GM12801 (cell line): Measurements from ENCODE around the gene DLG2.

Source experiments
- TF ChIP-seq, protein P1 (sequence below): IDR thresholded peaks from one replicate; pipeline ENCODE4 v1.5.1; 2011; ENCODE audit warnings: control low read depth; ENCODE audit not compliant: insufficient read length; ENCODE audit errors: extremely low read depth

Gene DLG2

DNA sequence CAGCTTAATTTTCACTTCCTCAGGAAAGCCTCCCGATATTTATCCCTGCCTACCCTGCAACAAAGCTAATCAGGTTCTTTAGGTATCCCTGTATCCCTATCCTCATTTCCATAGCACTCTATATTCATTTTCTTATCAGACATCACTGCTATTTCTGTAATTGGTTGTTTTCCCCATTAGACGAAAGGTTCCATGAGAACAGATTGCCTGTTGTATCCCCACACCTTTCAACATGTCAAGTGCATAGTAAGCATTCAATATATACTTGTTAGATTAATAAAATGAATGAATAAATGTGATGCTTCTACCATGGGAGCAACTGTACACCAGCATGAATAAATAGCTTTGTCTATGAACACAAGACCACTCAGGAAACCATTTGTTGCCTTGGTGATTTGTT is 499.8 kb downstream of the DLG2 start:
- TF ChIP-seq, protein P1, sequence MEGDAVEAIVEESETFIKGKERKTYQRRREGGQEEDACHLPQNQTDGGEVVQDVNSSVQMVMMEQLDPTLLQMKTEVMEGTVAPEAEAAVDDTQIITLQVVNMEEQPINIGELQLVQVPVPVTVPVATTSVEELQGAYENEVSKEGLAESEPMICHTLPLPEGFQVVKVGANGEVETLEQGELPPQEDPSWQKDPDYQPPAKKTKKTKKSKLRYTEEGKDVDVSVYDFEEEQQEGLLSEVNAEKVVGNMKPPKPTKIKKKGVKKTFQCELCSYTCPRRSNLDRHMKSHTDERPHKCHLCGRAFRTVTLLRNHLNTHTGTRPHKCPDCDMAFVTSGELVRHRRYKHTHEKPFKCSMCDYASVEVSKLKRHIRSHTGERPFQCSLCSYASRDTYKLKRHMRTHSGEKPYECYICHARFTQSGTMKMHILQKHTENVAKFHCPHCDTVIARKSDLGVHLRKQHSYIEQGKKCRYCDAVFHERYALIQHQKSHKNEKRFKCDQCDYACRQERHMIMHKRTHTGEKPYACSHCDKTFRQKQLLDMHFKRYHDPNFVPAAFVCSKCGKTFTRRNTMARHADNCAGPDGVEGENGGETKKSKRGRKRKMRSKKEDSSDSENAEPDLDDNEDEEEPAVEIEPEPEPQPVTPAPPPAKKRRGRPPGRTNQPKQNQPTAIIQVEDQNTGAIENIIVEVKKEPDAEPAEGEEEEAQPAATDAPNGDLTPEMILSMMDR = no peak

GRCh38 chr11:85123752-85124231 is 503.4 kb downstream of the DLG2 start:
- TF ChIP-seq, protein P1 = no peak

GRCh38 chr11:85118151-85118550 is 509.0 kb downstream of the DLG2 start:
- TF ChIP-seq, protein P1 = no peak

- TF ChIP-seq, protein P1 = no peak
Observed at GRCh38 chr11:85115798-85116197, 511.3 kb downstream of the DLG2 start.

DNA sequence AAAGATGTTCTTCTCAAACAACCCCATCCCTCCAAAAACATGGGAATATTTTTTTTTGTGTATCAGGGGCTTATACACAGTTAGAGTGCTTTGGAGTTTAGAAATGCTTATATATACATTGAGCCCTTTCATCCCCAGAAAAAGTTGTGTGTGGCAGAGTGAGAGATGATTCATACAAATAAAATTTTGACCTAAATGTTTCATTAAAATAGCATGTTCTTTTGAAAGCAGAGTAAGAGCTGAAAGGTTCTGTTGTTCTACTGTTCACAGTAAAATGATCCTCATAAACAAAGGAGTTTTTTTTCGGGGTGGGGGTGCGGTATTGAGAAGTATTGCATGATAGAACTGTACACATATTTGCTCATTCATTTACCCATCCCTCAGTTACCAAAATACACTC is 512.4 kb downstream of the DLG2 start:
- TF ChIP-seq, protein P1 = no peak

DNA sequence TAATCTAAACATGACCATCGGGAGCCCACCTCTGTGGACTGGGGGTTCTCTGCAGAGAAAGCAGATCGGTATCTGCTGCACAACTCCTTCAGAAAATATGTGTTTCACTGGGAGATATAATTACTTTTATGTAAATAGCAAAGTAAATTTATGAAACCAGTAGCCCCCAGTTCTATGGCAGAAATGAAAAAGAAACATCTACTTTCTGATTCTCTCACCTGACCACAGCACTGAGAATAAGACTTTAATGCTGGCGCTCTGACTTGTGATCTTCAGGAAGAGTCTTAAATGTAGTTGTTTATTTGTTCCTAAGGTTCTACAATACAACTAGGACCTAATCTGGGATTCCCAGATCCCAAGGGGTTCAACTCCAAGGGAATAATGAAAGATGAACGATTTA is 518.0 kb downstream of the DLG2 start:
- TF ChIP-seq, protein P1 = no peak

DNA sequence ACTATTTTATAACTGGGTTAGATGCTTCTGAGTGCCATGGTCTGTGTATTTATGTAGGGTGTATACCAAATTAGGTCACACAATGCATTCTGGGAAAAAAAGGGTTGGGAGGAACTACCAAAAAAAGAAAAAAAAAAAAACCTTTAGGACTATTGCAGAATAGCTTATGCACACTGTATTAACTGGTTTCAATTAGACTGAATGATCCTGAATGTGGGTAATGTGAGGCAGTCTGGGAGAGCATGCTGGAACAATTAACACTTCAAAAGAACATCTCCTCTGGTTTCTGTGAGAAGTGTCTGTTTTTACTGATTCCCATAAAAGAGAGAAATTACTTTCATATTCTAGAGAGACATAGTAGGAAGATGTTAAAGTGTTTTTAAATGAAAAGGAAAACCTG is 521.3 kb downstream of the DLG2 start:
- TF ChIP-seq, protein P1 = no peak

DNA sequence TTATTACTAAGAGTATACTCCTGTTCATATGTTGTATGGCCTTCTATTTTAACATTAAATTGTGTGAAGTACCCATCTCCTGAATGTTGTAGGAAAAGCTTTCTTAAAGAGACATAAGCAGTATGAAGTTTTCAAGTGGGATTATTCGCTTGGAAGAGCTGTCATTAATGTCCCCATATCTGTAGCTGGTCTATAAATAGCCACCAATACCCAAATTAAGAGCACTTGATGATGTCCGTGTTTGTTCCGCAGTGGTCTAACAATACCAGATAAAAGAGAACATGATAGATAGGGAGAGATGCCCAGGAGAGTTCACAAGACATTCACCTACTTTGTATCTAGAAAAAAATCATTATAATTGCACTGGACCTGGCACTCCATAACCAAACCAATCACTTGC is 527.6 kb downstream of the DLG2 start:
- TF ChIP-seq, protein P1 = no peak
